ENCODE measurements around the gene ARHGAP15.

DNA sequence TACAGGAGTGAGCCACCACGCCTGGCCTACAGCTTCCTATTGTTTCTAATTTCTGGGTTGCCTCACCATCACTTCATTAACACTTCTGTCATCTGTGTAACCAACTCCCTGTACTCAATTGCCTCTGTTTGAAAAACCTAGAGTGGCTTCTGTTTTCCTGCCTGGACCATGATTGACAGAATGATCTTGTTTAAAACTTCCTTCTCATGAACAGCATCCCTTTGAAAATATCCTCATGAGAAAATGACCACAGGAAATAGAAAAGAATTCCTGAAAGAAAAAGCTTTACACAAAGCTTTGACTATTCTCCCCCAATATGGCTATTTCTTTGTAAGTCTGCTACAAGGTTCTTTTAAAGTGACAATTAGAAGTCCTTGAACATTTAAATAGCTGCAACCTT lies 672.3 kb downstream of the ARHGAP15 start:
- TF ChIP-seq EZH2phosphoT487 (IDR thresholded peaks at IDR 0.05; ENCODE audit: borderline replicate concordance, low read length) = no peak
- TF ChIP-seq, protein P1, sequence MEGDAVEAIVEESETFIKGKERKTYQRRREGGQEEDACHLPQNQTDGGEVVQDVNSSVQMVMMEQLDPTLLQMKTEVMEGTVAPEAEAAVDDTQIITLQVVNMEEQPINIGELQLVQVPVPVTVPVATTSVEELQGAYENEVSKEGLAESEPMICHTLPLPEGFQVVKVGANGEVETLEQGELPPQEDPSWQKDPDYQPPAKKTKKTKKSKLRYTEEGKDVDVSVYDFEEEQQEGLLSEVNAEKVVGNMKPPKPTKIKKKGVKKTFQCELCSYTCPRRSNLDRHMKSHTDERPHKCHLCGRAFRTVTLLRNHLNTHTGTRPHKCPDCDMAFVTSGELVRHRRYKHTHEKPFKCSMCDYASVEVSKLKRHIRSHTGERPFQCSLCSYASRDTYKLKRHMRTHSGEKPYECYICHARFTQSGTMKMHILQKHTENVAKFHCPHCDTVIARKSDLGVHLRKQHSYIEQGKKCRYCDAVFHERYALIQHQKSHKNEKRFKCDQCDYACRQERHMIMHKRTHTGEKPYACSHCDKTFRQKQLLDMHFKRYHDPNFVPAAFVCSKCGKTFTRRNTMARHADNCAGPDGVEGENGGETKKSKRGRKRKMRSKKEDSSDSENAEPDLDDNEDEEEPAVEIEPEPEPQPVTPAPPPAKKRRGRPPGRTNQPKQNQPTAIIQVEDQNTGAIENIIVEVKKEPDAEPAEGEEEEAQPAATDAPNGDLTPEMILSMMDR (IDR thresholded peaks at IDR 0.05; ENCODE audit: low read depth, low read length, poor library complexity, severe bottlenecking) = no peak
